HG03175 (cell line): Measurements from ENCODE around the gene CCNY.
"Not testable (repeated sequence)": the region's sequence is repeated elsewhere in the genome, so short reads cannot be mapped to it uniquely, and the experiment has no call there.

ENCODE experiments used
- ATAC-seq: cut with Tn5 transposase; IDR thresholded peaks from one replicate; pipeline ENCODE4 v1.9.1; 2021; ENCODE audit warnings: mild to moderate bottlenecking, moderate library complexity; ENCODE audit not compliant: unreplicated experiment

CCNY gene

GRCh38 chr10:35353805-35354204, 17.5 kb downstream of the CCNY start:
- no peak for ATAC-seq

DNA sequence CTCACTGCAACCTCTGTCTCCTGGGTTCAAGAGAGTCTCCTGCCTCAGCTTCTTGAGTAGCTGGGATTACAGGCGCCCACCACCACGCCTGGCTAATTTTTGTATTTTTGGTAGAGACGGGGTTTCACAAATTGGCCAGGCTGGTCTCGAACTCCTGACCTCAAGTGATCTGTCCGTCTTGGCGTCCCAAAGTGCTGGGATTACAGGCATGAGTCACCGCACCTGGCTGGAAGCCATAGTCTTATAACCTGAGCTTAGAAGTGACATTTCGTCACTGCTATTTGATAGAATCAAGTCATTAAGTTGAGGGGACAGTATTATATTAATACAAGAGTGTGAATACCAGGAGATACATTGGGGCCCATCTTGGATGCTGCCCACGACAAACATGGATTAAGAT, 17.9 kb downstream of the CCNY start:
- ATAC-seq: not testable (repeated sequence)

DNA sequence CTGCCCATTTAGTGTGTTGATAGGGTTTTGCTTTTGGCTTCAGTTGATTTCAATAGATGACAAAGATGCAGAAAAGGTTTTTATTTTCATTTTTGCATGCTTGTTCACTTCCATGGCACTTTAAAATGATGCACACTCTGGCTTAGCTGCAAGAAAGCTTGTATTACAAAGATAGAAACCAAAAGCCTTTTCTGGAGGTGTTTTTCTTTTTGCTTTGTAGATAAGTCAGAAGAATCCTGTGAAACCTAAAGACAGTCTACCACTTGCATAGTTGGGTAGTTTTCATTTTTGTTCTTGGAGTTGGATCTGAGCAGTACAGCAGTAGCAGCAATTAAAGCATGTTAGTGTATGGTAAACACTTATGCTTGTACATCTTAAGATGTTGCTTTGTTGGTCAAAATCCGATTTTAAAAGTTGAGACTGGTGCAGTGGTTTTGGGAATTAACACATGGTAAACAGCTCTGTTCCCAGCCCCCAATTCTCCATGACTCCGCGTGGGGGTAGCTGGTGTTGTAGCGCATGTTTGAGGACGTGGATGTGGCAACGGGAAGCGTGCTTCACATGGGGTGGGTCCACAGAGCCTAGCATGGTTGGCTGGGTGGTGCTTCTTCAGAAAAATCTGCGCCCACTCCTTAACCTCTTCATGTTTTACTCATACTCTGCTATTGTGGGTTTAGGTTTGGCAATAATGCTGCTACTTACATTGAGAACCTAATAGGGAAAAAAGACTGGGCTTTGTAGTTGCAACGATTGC, 19.8 kb downstream of the CCNY start:
- ATAC-seq: peak; percentile 60

- no peak for ATAC-seq
Observed at GRCh38 chr10:35356725-35357092, 20.4 kb downstream of the CCNY start.

- ATAC-seq: no peak
Observed at GRCh38 chr10:35359056-35359455, 22.7 kb downstream of the CCNY start.

DNA sequence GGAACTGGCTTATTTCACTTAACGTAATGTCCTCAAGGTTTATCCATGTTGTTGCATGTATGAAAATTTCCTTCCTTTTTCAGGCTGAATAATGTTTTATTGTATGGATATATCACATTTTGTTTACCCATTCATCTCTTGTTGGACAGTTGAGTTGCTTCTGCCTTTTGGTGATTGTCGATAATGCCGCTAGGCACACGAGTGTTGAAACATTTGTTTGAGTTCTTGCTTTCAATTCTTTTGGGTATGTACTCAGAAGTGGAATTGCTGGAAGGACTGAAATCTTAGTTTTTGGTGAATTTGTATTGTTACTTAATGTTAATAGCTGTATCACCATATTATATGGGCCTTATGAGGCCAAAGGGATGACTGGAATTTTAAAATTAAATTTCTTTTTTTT, 23.6 kb downstream of the CCNY start:
- no peak for ATAC-seq

- ATAC-seq: no peak
Observed at GRCh38 chr10:35362701-35363350, 26.5 kb downstream of the CCNY start.

DNA sequence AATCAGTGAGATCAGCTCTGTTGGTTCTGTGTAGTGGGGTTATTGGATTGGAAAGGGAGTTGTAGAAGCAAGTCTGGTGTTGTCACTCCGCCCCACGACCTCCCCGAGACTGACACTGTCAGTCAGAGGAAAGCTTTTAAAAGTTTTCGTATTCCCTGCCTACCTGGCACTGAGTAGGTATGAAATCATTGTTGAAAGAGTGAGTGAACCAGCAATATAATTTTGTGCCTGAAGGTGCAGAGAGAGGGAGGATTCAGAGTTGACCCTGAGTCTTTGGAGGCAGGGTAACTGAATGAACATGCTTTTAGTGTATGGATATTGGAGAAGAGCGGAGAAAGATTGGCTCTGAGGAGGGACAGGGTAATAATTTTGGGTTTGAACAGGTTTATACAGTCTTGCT, 27.3 kb downstream of the CCNY start:
- ATAC-seq: no peak

- no peak for ATAC-seq
Observed at GRCh38 chr10:35364808-35365207, 28.5 kb downstream of the CCNY start.

DNA sequence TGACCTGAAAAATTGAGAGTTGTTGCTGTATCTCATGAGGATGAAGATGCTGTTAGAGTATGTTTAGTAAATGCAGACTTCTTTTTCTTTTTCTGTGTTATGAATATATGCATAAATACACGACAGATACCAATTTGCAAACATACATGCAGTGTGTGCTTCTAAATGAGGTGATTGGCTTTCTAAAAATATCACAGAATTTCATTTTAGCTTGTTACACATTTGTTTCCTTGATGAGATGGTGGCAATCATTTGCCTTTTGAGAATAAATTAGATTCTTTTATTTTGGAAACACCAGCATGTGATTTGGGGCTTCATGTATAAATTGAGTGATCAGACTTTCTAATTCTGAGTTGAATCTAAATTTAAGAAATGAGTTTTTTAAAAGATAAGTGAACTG, 29.7 kb downstream of the CCNY start:
- no peak for ATAC-seq

GRCh38 chr10:35367107-35367859, 31.0 kb downstream of the CCNY start:
- ATAC-seq: no peak

- no peak for ATAC-seq
Observed at GRCh38 chr10:35367982-35368381, 31.7 kb downstream of the CCNY start.

GRCh38 chr10:35368485-35369048, 32.3 kb downstream of the CCNY start:
- ATAC-seq: no peak

DNA sequence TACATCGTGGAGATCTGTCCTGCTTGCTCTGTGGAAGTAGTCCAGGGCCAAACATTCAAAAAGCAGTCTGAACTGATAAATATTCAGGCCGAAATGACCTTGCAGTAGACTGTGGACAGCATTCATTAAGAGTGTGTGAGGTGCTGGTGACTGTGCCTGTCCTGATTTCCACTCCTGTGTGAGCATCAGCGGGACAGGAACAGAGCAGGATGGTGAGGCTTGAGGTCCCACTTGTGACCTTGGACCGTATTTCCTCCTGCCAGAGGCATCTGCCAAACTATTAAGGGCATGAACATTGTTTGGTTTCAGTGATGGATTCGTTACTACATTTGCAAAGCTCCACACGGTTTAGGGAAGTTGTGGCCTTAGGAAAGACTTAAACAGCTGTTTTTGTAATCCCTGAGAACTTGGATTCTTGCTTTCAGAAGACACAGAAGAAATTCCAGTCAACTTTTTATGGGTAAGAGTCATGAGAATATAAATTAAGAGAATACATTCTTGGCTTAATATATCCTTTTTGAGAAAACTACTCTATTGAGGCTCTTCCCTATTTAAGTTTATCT, 32.8 kb downstream of the CCNY start:
- ATAC-seq: no peak

DNA sequence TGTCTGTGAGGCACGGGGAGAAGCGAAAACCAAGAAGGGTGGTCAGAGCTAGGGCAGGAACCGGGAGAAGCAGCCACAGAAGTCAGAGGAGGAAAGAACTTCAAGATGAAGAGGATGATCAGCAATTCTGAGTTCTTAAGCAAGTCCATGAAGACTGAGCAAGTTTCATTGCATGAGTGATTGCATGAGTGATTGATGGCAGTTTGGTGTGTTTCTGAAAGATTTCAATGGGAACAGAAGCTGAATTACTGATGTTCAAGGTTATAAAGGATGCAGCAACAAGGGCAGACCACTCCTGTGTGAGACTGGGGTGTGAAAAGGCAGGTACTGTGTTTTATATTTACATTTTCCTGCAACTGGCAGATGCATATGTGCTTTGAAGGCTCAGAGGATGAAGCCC, 35.4 kb downstream of the CCNY start:
- ATAC-seq: no peak

- ATAC-seq: no peak
Observed at GRCh38 chr10:35372329-35372728, 36.0 kb downstream of the CCNY start.

DNA sequence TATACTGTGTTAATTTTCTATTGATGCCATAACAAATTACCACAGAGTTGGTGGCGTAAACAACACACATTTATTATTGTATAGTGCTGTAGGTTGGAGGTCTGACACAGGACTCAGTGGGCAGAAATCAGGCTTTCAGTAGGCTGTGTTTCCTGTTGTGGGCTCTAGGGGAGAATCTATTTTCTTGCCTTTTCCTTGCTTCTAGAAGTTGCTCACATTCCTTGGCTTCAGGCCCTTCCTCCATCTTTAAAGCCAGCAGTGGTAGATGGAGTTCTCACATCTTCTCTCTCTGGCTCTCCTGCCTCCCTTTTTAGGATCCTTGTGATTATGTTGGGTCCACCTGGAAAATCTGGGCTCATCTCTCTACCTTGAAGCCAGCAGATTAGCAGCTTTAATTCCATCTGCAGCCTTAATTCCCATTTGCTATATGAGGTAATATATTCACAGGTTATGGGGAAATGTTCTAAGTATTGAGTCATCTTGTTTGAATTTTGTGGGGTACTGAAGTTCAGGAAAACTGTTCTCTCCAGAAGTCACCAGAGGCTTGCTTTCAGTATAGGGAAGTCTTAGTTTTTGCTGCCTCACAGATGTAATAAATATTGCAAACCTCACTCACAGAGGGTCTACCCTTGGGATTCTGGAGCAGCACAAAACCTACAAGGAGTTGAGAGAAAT, 38.9 kb downstream of the CCNY start:
- ATAC-seq: no peak

- ATAC-seq: no peak
Observed at GRCh38 chr10:35377050-35377728, 40.9 kb downstream of the CCNY start.

GRCh38 chr10:35378541-35379210, 42.4 kb downstream of the CCNY start:
- ATAC-seq: no peak
